Hematopoietic multipotent progenitor cell (in vitro differentiated cells): ENCODE results near the gene SNCAIP. TPM values are rescaled to one million over a fixed set of nuclear protein-coding genes. Genes with fewer than 3 reads are reported as not detected.
"Not testable (repeated sequence)": the region's sequence is repeated elsewhere in the genome, so short reads cannot be mapped to it uniquely, and the experiment has no call there.

ENCODE experiments used
- DNase-seq, 3 donors: peaks; one replicate each; pipeline ENCODE4 v3.0.0-alpha.2; 2011 to 2015; ENCODE audit warnings: low read depth in 2 of 3, low spot score in 2 of 3
- total RNA-seq: library from RNA; depleted of rRNA; stranded (reverse); fragments of >200 nt; gene quantifications from one replicate; pipeline ENCODE4 v1.2.3, GENCODE V29; 2012

Gene SNCAIP
- total RNA-seq, 1 donor, result 0.54 TPM

- DNase-seq, result peak in 2 of 3 donors; percentile 5 to 6
Observed at GRCh38 chr5:122312591-122313406, 762 bp downstream of the SNCAIP start.

- DNase-seq, result no peak
Observed at GRCh38 chr5:122314036-122314435, 2.0 kb downstream of the SNCAIP start.

- no peak for DNase-seq
Observed at GRCh38 chr5:122315521-122315920, 3.5 kb downstream of the SNCAIP start.

- DNase-seq, result no peak
Observed at GRCh38 chr5:122316656-122317055, 4.6 kb downstream of the SNCAIP start.

DNA sequence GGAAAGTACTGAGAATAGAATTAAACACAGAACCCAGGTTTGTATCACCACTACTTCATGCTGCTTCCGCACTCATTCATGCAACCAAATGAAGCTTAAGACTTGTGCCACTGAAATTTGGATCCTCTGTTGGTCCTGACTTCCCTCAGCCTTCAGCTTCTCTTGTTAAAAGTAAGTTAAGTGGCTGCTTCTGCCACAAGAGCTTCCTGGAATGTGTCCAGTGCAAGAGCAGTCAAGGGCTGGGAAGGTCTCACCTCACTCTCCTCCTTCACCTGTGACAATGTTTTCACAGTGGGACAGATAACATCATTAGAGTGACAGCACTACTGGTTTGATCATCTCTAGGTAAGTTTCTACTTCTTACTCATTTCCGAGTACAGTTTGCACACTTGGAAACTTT is 7.9 kb downstream of the SNCAIP start:
- DNase-seq, result no peak

- DNase-seq, result no peak
Observed at GRCh38 chr5:122321921-122322320, 9.9 kb downstream of the SNCAIP start.

DNA sequence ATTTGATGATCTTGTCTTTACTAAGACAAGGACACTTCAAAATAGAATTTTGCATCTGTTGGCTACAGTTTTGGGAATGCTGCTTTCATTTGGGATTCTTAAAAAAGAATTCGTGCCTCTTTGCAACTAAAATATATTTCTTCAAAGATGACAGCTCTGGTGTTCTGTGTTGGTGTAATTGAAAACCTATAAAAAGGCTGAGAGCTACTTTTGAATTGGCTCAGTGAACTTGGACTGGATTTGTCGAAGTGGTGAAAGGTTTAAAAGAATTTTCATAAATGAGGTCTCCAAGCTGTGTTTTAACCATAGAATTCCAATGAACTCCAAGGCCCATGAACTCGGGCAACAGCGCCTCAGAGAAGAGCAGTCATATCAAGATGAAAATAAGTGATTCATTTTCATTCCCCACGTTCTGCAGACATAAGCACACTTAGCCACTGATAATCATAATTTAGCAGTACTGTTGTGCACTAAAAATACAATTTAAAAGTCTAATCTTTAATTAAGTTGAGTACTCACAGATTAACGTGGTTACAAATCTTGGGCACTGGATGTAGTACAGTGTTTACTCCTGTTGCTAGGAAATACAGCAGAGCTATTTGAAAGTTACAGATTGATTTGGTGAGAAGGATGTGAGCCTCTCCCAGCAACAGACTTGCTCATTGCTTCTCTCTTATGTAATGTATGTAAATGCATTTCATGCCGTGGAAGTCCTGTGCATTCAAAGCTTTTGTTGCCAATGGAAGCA is 10.9 kb downstream of the SNCAIP start:
- no peak for DNase-seq

DNA sequence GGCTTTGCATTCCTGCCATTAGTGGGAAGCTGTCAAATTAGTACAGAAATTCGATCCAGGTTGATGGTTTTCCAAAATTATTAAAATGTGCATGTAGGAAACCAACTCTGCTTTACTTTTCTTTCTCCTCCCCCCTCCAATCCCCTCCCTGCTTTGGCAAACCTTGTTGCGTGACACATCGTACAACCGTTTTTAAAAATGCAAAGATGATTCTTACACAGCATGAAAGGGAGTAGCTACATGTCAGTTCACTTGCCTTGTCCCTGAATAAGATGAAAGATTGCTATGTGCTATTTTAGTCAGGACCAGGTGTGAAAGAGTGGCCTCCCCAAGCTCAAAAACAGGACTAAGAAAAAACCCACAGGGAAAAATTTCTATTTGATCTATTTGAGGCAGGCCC is 11.7 kb downstream of the SNCAIP start:
- no peak for DNase-seq

- no peak for DNase-seq
Observed at GRCh38 chr5:122327110-122327509, 15.1 kb downstream of the SNCAIP start.

DNA sequence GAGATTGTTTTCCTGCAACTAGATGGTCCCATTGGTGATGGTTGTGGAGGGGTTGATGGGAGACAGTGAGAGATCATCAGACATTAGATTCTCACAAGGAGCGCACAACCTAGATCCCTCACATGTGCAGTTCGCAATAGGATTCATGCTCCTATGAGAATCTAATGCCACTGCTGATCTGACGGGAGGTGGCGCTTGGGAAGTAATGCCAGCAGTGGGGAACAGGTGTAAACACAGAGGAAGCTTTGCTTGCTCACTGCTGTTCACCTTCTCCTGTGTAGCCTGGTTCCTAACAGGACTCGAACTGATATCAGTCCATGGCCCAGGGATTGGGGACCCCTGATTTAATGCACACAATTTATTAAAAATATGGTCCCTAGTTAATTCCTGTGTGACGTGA is 18.8 kb downstream of the SNCAIP start:
- DNase-seq, result no peak

GRCh38 chr5:122332599-122333555 is 20.8 kb downstream of the SNCAIP start:
- no peak for DNase-seq

DNA sequence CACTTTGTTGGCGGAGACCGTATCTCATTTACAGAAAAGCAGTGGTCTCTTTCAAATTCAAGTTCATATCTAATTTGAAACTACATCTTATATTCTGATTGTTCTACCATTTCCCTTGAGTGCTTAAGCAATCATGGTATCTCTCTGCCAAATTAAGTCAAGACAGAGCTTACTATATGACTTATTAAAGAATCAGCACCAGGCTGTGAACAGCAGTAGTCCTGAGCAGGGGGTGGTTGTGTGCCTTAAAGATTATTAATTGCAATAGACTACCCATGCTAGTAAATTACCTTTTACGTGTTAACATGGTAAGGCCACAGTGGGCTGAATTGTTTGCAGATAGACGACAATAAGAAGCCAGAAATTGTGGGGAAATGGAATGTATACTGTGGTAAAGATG is 21.5 kb downstream of the SNCAIP start:
- DNase-seq, result no peak

DNA sequence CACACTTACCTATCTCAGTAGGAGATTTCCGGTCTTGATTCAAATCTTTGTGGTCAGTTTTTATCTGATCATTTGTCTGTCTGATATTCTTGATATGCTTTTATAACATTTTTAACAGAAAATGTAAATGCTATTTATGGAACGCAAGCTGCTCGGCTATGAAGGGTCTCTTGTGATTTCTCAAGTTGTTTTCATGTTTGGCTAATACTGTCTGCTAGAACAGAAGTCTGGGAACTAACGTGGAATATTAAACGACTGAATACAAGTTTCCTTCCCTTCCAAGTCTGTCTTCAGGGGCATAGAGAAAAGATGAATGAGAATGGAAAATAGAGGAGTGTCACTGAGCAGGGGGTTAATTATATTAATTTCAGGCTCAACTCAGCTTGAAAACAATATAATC is 27.6 kb downstream of the SNCAIP start:
- no peak for DNase-seq

GRCh38 chr5:122341087-122341486 is 29.1 kb downstream of the SNCAIP start:
- DNase-seq, result no peak

DNA sequence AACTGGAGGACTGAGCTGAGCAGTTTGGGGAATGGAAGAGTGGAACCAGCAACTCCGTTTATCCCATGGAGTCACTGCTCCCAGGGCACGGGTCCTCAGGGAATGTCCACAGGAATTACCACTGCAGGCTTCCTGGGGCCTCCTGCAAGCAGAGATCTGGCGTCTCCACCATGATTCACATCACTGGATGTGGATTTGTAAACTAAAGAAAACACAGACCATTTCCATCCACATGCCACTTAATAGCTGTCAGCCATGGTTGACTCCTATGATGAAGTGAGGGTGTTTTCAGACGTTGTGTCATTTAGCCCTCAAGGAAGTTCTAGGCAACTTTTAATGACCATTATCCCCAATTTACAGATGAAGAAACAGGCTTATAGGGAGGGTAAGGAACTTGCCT is 30.2 kb downstream of the SNCAIP start:
- DNase-seq, result no peak

DNA sequence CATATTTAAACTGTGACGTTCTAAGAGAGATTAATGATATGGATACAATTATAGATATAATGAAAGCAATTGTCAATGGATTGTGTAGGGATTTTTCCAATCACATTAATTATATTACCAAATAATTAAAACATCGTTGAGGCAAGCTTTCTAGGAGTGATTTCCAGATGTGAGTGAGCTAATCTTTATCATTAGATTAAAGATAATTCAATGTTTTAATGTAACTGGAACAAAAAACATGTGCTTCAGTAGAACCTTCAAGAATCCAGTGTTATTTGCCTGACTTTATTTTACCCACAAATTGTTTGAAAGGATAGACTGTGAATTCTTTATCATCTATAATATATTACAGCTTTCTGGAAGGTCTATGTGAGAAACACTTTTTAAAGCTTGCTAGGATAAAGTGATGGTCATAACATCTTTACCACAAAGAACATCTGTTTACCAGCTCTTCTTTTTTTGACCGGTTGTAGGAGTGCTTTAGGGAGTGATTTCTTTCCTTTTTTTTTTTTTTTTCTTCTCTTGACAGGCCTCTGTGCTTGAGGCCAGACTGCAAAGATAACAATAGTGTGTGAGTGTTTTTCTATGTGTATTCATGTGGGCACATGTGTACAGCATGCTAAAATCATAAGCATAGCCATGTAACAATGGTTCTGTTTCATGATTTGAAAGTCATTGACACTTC is 35.0 kb downstream of the SNCAIP start:
- DNase-seq, result no peak

- DNase-seq, result no peak
Observed at GRCh38 chr5:122350496-122350895, 38.5 kb downstream of the SNCAIP start.

- no peak for DNase-seq
Observed at GRCh38 chr5:122351416-122352157, 39.5 kb downstream of the SNCAIP start.

DNA sequence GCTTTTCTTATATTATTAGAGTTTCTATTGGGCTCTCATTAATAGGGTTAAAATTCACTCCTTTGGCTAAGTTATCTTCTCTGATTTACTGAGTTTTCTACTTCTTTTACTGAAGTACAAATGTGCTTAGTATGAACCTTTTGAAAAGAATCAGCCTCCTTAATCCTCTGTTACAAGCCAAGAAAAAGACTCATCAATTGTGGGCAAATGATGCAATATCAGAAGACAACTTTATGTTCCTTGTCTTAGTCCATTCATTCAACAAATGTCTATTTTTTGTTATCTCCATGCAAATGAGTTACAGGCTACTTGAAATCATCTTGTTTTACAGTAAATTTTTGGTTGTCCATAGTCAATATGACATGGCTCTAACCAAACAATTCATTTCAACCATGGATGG is 40.3 kb downstream of the SNCAIP start:
- DNase-seq, result no peak

GRCh38 chr5:122353361-122353760 is 41.3 kb downstream of the SNCAIP start:
- DNase-seq, result not testable (repeated sequence)
